ENCODE measurements around the gene PARP1. TPM values are rescaled to one million over a fixed set of nuclear protein-coding genes. Genes with fewer than 3 reads are reported as not detected.

Gene PARP1
- total and polyA plus RNA-seq, 7 donors = 16.4 to 168 (median 107) TPM

DNA sequence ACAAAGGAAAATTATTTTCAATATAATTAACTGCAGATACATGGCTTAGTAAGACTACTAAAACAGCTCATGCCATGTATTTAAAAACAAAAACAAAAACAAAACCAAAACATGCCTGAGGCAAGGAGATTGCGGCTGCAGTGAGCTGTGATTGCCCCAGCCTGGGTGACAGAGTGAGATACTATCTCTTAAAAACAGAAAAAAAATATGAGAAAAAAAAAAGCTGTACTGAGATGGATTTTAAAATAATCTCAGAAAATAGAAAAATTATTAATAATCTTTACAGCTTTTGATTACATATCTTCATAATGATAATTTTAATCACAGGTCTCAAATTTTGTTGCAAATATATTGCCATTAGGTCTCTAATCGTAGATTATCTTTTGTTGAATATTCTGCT, 74.9 kb downstream of the PARP1 start:
- DNase-seq = no peak
- H3K27me3 ChIP-seq = no peaks in the 10 kb centered on the region
- WGBS, 2 donors = 50 to 57% methylated on average over 2 of the region's 2 CpGs
- no peak overlapping the region for H3K4me3 ChIP-seq
- TF ChIP-seq POLR2A (IDR thresholded peaks at IDR 0.05) (no peak), POLR2AphosphoS5 (IDR thresholded peaks at IDR 0.05) (no peak), EP300 (IDR thresholded peaks at IDR 0.05) (no peak)
- TF ChIP-seq, protein P1, sequence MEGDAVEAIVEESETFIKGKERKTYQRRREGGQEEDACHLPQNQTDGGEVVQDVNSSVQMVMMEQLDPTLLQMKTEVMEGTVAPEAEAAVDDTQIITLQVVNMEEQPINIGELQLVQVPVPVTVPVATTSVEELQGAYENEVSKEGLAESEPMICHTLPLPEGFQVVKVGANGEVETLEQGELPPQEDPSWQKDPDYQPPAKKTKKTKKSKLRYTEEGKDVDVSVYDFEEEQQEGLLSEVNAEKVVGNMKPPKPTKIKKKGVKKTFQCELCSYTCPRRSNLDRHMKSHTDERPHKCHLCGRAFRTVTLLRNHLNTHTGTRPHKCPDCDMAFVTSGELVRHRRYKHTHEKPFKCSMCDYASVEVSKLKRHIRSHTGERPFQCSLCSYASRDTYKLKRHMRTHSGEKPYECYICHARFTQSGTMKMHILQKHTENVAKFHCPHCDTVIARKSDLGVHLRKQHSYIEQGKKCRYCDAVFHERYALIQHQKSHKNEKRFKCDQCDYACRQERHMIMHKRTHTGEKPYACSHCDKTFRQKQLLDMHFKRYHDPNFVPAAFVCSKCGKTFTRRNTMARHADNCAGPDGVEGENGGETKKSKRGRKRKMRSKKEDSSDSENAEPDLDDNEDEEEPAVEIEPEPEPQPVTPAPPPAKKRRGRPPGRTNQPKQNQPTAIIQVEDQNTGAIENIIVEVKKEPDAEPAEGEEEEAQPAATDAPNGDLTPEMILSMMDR (IDR thresholded peaks at IDR 0.05) = no peak
- no peaks in the 10 kb centered on the region for H3K9me3 ChIP-seq
- intact Hi-C loops (cut with DNase I) = loop anchor here (10.0 kb wide), 1 partner anchor 198 kb away; no protein-coding TSS in a partner anchor
- no peaks in the 10 kb centered on the region for H3K4me1 ChIP-seq
- no peaks in the 10 kb centered on the region for H3K36me3 ChIP-seq
- no peak overlapping the region for H3K27ac ChIP-seq

DNA sequence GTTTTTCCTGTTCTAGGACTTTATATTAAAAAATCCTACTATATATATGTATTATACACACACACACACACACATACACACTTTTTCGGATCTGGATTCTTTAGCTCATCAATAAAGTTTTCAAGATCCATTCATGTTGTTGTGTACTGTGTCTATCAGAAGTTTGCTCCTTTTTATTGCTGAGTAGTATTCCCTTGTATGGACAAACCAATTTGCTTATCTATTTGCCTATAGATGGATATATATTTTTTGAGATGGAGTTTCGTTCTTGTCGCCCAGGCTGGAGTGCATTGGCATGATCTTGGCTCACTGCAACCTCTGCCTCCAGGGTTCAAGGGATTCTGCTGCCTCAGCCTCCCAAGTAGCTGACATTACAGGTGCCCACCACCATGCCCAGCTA, 78.7 kb downstream of the PARP1 start:
- Histone ChIP-seq H3K9me3 (no peaks in the 10 kb centered on the region), H3K36me3 (no peaks in the 10 kb centered on the region), H3K4me3 (no peak overlapping the region), H3K4me1 (no peaks in the 10 kb centered on the region), H3K27ac (no peak overlapping the region), H3K27me3 (no peaks in the 10 kb centered on the region)
- TF ChIP-seq EP300 (IDR thresholded peaks at IDR 0.05) (no peak), POLR2A (IDR thresholded peaks at IDR 0.05) (no peak), POLR2AphosphoS5 (IDR thresholded peaks at IDR 0.05) (no peak)
- TF ChIP-seq, protein P1 (IDR thresholded peaks at IDR 0.05) = no peak
- WGBS, 2 donors = 96 to 99% methylated on average over 3 of the region's 3 CpGs
- intact Hi-C loops (cut with DNase I) = no loop called here
- no peak for DNase-seq

DNA sequence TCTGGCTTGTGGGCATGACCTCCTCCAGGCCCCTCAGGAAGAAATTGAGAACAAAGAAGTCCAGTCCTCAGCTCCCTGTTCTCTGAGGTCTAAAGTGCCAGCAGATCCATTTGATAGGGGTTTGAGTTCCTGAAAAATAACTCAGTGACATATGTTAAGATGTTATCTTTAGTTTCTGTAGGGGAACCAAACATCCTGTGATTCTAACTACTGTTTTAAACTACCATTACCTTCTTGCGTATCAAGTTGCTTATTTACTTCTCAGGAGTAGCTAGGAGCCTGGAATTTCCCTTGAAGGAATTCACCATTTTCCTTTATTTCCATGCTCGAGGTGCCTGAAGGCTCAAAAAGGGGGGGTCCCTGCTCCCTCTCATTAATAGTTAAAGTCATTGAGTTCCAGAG, 80.1 kb downstream of the PARP1 start:
- TF ChIP-seq POLR2A (IDR thresholded peaks at IDR 0.05) (no peak), EP300 (IDR thresholded peaks at IDR 0.05) (no peak), POLR2AphosphoS5 (IDR thresholded peaks at IDR 0.05) (no peak)
- TF ChIP-seq, protein P1 (IDR thresholded peaks at IDR 0.05) = no peak
- Histone ChIP-seq H3K4me3 (no peak overlapping the region), H3K4me1 (no peaks in the 10 kb centered on the region), H3K36me3 (no peaks in the 10 kb centered on the region), H3K27ac (no peak overlapping the region), H3K27me3 (no peaks in the 10 kb centered on the region), H3K9me3 (no peaks in the 10 kb centered on the region)
- intact Hi-C loops (cut with DNase I) = no loop called here
- WGBS, 2 donors = 64 to 82% methylated on average over 2 of the region's 2 CpGs
- no peak for DNase-seq

DNA sequence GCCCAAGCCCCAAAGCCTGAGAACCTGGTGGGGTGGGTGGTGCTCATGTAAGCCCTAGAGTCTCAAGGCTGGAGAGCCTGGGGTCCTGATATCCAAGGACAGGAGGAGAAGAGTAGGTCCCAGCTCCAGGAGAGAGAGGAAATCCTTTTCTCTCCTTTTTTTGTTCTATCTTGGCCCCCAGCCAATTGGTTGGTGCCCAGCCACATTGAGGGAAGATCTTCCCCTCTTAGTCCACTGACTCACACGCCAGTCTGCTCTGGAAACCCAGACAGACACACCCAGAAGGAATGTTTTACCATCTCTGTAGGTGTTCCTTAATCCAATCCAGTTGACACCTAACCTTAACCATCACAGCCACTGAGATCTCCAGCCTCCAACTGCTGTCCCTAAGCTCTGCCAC, 82.7 kb downstream of the PARP1 start:
- Histone ChIP-seq H3K4me3 (no peak overlapping the region), H3K4me1 (no peaks in the 10 kb centered on the region), H3K27me3 (no peaks in the 10 kb centered on the region), H3K36me3 (no peaks in the 10 kb centered on the region), H3K27ac (no peak overlapping the region), H3K9me3 (no peaks in the 10 kb centered on the region)
- TF ChIP-seq, protein P1 (IDR thresholded peaks at IDR 0.05) = no peak
- TF ChIP-seq POLR2AphosphoS5 (IDR thresholded peaks at IDR 0.05) (no peak), POLR2A (IDR thresholded peaks at IDR 0.05) (no peak), EP300 (IDR thresholded peaks at IDR 0.05) (no peak)
- no peak for DNase-seq
- intact Hi-C loops (cut with DNase I) = no loop called here
- WGBS, 2 donors = 38 to 62% methylated on average over 1 of the region's 1 CpG

DNA sequence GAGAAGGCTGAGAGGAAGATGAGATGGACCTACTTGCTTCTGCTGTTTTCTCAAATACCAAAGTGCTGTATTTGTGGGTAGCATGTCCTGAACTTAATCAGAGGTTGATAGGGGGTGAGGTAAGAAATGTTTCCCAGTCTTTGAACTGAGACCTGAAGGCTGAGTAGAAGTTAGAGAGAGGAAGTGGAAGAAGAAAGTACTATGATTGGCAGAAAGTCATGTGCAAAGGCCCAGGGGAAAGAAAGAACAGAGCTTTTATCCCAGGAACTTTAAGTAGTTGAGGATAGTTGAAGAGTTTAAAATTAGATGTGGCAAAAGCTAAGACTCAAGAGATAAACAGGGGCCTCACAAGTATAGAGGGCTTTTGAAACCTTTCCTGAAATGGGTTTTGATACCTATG, 83.4 kb downstream of the PARP1 start:
- no peaks in the 10 kb centered on the region for H3K27me3 ChIP-seq
- no peak overlapping the region for H3K4me3 ChIP-seq
- DNase-seq = no peak
- no peak overlapping the region for H3K27ac ChIP-seq
- H3K4me1 ChIP-seq = no peaks in the 10 kb centered on the region
- H3K36me3 ChIP-seq = no peaks in the 10 kb centered on the region
- no peaks in the 10 kb centered on the region for H3K9me3 ChIP-seq
- intact Hi-C loops (cut with DNase I) = no loop called here
- no peak for TF ChIP-seq EP300 (IDR thresholded peaks at IDR 0.05)
- TF ChIP-seq, protein P1 (IDR thresholded peaks at IDR 0.05) = no peak
- TF ChIP-seq POLR2AphosphoS5 (IDR thresholded peaks at IDR 0.05) = no peak

Data from sigmoid colon (tissue), 7 donors.